Fibroblast of the aortic adventitia (primary cell): ENCODE measurements around the gene FRMD3. TPM values are rescaled to one million over a fixed set of nuclear protein-coding genes. Genes with fewer than 3 reads are reported as not detected.

ENCODE experiments used
- DNase-seq: peaks from one replicate; pipeline ENCODE4 v3.0.0-alpha.2; 2010; ENCODE audit warnings: low read depth
- H3K4me3 ChIP-seq: 2 replicates; pipeline ENCODE4 v1.5.1; 2011; ENCODE audit warnings: low read depth, mild to moderate bottlenecking, control low read depth, low read length, moderate library complexity
- CTCF ChIP-seq: IDR thresholded peaks from 2 replicates; pipeline ENCODE4 v1.5.1; 2011; ENCODE audit warnings: mild to moderate bottlenecking, low read length, control low read depth, inconsistent platforms; ENCODE audit not compliant: insufficient read depth
- total RNA-seq: library from RNA; depleted of rRNA; stranded (reverse); fragments of >200 nt; gene quantifications from 2 replicates; pipeline ENCODE4 v1.2.3, GENCODE V29; 2012; ENCODE audit warnings: low replicate concordance

Gene FRMD3
- total RNA-seq, 1 donor = 4.8 TPM

GRCh38 chr9:83570359-83570758 is 32.2 kb upstream of the FRMD3 start:
- TF ChIP-seq CTCF = no peak
- H3K4me3 ChIP-seq = no peak overlapping the region
- peak; percentile 16 for DNase-seq

- H3K4me3 ChIP-seq = no peak overlapping the region
- DNase-seq = no peak
- no peak for TF ChIP-seq CTCF
Observed at GRCh38 chr9:83569326-83569725, 31.1 kb upstream of the FRMD3 start.

GRCh38 chr9:83563360-83563759 is 25.2 kb upstream of the FRMD3 start:
- no peak for TF ChIP-seq CTCF
- H3K4me3 ChIP-seq = no peak overlapping the region
- no peak for DNase-seq

- no peak for TF ChIP-seq CTCF
- DNase-seq = no peak
- H3K4me3 ChIP-seq = no peak overlapping the region
Observed at GRCh38 chr9:83560169-83560826, 22.1 kb upstream of the FRMD3 start.

- H3K4me3 ChIP-seq = no peak overlapping the region
- no peak for DNase-seq
- TF ChIP-seq CTCF = no peak
Observed at GRCh38 chr9:83557771-83558170, 19.6 kb upstream of the FRMD3 start.

GRCh38 chr9:83557317-83557716 is 19.1 kb upstream of the FRMD3 start:
- no peak overlapping the region for H3K4me3 ChIP-seq
- no peak for TF ChIP-seq CTCF
- no peak for DNase-seq

- H3K4me3 ChIP-seq = no peak overlapping the region
- DNase-seq = no peak
- TF ChIP-seq CTCF = no peak
Observed at GRCh38 chr9:83554278-83554677, 16.1 kb upstream of the FRMD3 start.
